H9 (cell line): Measurements from ENCODE around the gene GAL3ST2. TPM values are rescaled to one million over a fixed set of nuclear protein-coding genes. Genes with fewer than 3 reads are reported as not detected.
A peak's percentile ranks its signal among the peaks of the same experiment; 100 is the strongest.

ENCODE experiments used
- DNase-seq: peaks from one replicate; pipeline ENCODE4 v3.0.0-alpha.2; 2017
- H2AFZ ChIP-seq: one replicate; pipeline ENCODE4 v1.6.1; 2013; ENCODE audit warnings: mild to moderate bottlenecking, low read length, control low read depth, moderate library complexity
- H2AK5ac ChIP-seq: 2 replicates; pipeline ENCODE4 v1.6.1; 2013; ENCODE audit warnings: low read length, control low read depth, mixed read lengths; ENCODE audit not compliant: insufficient read length
- H2BK120ac ChIP-seq: one replicate; pipeline ENCODE4 v1.6.1; 2013; ENCODE audit warnings: low read depth, mild to moderate bottlenecking, low read length, control low read depth, inconsistent platforms; ENCODE audit not compliant: poor library complexity, severe bottlenecking
- H2BK12ac ChIP-seq: 2 replicates; pipeline ENCODE4 v1.6.1; 2013; ENCODE audit warnings: low read length, control low read depth, mixed read lengths, low read depth; ENCODE audit not compliant: insufficient read length
- H2BK15ac ChIP-seq: 2 replicates; pipeline ENCODE4 v1.6.1; 2013; ENCODE audit warnings: low read depth, low read length, control low read depth
- H2BK20ac ChIP-seq: one replicate; pipeline ENCODE4 v1.6.1; 2013; ENCODE audit warnings: low read depth, mild to moderate bottlenecking, low read length, control low read depth, inconsistent platforms; ENCODE audit not compliant: poor library complexity, severe bottlenecking
- H2BK5ac ChIP-seq: 2 replicates; pipeline ENCODE4 v1.6.1; 2013; ENCODE audit warnings: low read length, control low read depth, mixed read lengths; ENCODE audit not compliant: insufficient read length
- H3K14ac ChIP-seq: 2 replicates; pipeline ENCODE4 v1.6.1; 2013; ENCODE audit warnings: low read length, control low read depth; ENCODE audit not compliant: insufficient read depth
- H3K18ac ChIP-seq: 2 replicates; pipeline ENCODE4 v1.6.1; 2013; ENCODE audit warnings: low read depth, mild to moderate bottlenecking, mixed read lengths, low read length, control low read depth; ENCODE audit not compliant: insufficient read length
- H3K23ac ChIP-seq: 2 replicates; pipeline ENCODE4 v1.6.1; 2013; ENCODE audit warnings: low read length, control low read depth, mixed read lengths, low read depth; ENCODE audit not compliant: insufficient read length
- H3K23me2 ChIP-seq: 2 replicates; pipeline ENCODE4 v1.6.1; 2013; ENCODE audit warnings: low read depth, mild to moderate bottlenecking, mixed read lengths, low read length, control low read depth; ENCODE audit not compliant: insufficient read length, poor library complexity, severe bottlenecking
- H3K27ac ChIP-seq: 2 replicates; pipeline ENCODE4 v1.5.1; 2013; ENCODE audit warnings: low read length, control low read depth, mixed read lengths, low read depth; ENCODE audit not compliant: insufficient read length
- H3K27me3 ChIP-seq: 2 replicates; pipeline ENCODE4 v1.6.1; 2013; ENCODE audit warnings: low read length, control low read depth, inconsistent platforms; ENCODE audit not compliant: insufficient read depth
- H3K4ac ChIP-seq: 2 replicates; pipeline ENCODE4 v1.6.1; 2013; ENCODE audit warnings: low read depth, mild to moderate bottlenecking, control low read depth, inconsistent platforms, low read length, moderate library complexity
- H3K4me1 ChIP-seq: 2 replicates; pipeline ENCODE4 v1.6.1; 2013; ENCODE audit warnings: low read length, control low read depth, inconsistent platforms; ENCODE audit not compliant: insufficient read depth
- H3K4me2 ChIP-seq: 2 replicates; pipeline ENCODE4 v1.6.1; 2013; ENCODE audit warnings: low read length, control low read depth, mixed read lengths; ENCODE audit not compliant: insufficient read length, insufficient read depth
- H3K56ac ChIP-seq: 2 replicates; pipeline ENCODE4 v1.6.1; 2013; ENCODE audit warnings: low read depth, mild to moderate bottlenecking, mixed read lengths, low read length, control low read depth; ENCODE audit not compliant: insufficient read length
- H3K79me1 ChIP-seq: 2 replicates; pipeline ENCODE4 v1.6.1; 2013; ENCODE audit warnings: low read depth, mild to moderate bottlenecking, moderate library complexity, low read length, control low read depth, inconsistent platforms; ENCODE audit not compliant: insufficient read depth, poor library complexity, severe bottlenecking
- H3K79me2 ChIP-seq: 2 replicates; pipeline ENCODE4 v1.6.1; 2013; ENCODE audit warnings: low read length, control low read depth, inconsistent platforms; ENCODE audit not compliant: insufficient read depth
- H3K9ac ChIP-seq: 2 replicates; pipeline ENCODE4 v1.6.1; 2013; ENCODE audit warnings: low read length, control low read depth, mixed read lengths; ENCODE audit not compliant: insufficient read length; ENCODE audit errors: extremely low read depth
- H3K9me3 ChIP-seq: one replicate; pipeline ENCODE4 v1.6.1; 2013; ENCODE audit warnings: low read depth, low read length, inconsistent platforms; ENCODE audit not compliant: control insufficient read depth
- H3T11ph ChIP-seq: one replicate; pipeline ENCODE4 v1.6.1; 2013; ENCODE audit warnings: mild to moderate bottlenecking, low read length, control low read depth, inconsistent platforms
- H4K20me1 ChIP-seq: one replicate; pipeline ENCODE4 v1.6.1; 2013; ENCODE audit not compliant: control insufficient read depth, insufficient read length, insufficient read depth
- H4K5ac ChIP-seq: 2 replicates; pipeline ENCODE4 v1.6.1; 2013; ENCODE audit warnings: low read depth, mild to moderate bottlenecking, mixed read lengths, low read length, control low read depth; ENCODE audit not compliant: insufficient read length
- H4K8ac ChIP-seq: replicated peaks from 2 replicates; pipeline ENCODE4 v1.6.1; 2013; ENCODE audit warnings: low read length, control low read depth, mixed read lengths, low read depth; ENCODE audit not compliant: insufficient read length
- H4K91ac ChIP-seq: 2 replicates; pipeline ENCODE4 v1.6.1; 2013; ENCODE audit warnings: low read depth, mild to moderate bottlenecking, moderate library complexity, mixed read lengths, low read length, control low read depth; ENCODE audit not compliant: insufficient read length
- H3K27ac Mint-ChIP-seq, 3 experiments: 2 replicates in 2 of 3; 3 replicates in 1 of 3; pipeline ENCODE4 v1.8.0; 2020 to 2021; ENCODE audit warnings: mixed read lengths in 3 of 3, mild to moderate bottlenecking in 1 of 3, moderate library complexity in 1 of 3
- H3K27me3 Mint-ChIP-seq: 2 replicates; pipeline ENCODE4 v1.8.0; 2021; ENCODE audit warnings: low read depth, mild to moderate bottlenecking, moderate library complexity, mixed read lengths
- H3K36me3 Mint-ChIP-seq, 3 experiments: 2 replicates in 2 of 3; 3 replicates in 1 of 3; pipeline ENCODE4 v1.8.0; 2020 to 2021; ENCODE audit warnings: low read depth in 3 of 3, mixed read lengths in 3 of 3; ENCODE audit not compliant: insufficient read depth in 1 of 3
- H3K4me1 Mint-ChIP-seq, 2 experiments: 2 replicates each; pipeline ENCODE4 v1.8.0; 2020; ENCODE audit warnings: mixed read lengths in 2 of 2
- H3K4me3 Mint-ChIP-seq, 2 experiments: 2 replicates in 1 of 2; 3 replicates in 1 of 2; pipeline ENCODE4 v1.8.0; 2020 to 2021; ENCODE audit warnings: mild to moderate bottlenecking in 2 of 2, mixed read lengths in 2 of 2, moderate library complexity in 1 of 2
- H3K9me3 Mint-ChIP-seq, 2 experiments: 2 replicates in 1 of 2; 3 replicates in 1 of 2; pipeline ENCODE4 v1.8.0; 2020; ENCODE audit warnings: mild to moderate bottlenecking in 2 of 2, mixed read lengths in 2 of 2, moderate library complexity in 1 of 2
- CTCF ChIP-seq: fragments of 200-600 bp; sonication (generic); conservative IDR thresholded peaks from 3 replicates; pipeline ENCODE4 v1.8.0; 2021; ENCODE audit warnings: antibody characterized with exemption, mild to moderate bottlenecking
- WGBS: extraction: QIAGEN DNeasy Blood & Tissue Kit; methylation state at CpG from one replicate; pipeline ENCODE4 v1.1.7; 2013; ENCODE audit warnings: missing lambda C conversion rate, low lambda C conversion rate, mixed read lengths; ENCODE audit not compliant: insufficient read length; ENCODE audit errors: extremely low coverage; 5-methylcytosine and 5-hydroxymethylcytosine counted together
- total RNA-seq: library from RNA; stranded (reverse); gene quantifications from 2 replicates; pipeline ENCODE4 v1.2.1, GENCODE V29; 2021

Gene GAL3ST2
- total RNA-seq, 1 experiment from 2014 or later = 0.33 TPM

GRCh38 chr2:241777170-241777685 lies 606 bp downstream of the GAL3ST2 start:
- no peak overlapping the region; the same call in 1 of the 2 replicates for H3K14ac ChIP-seq
- Mint-ChIP-seq H3K36me3 (peaks cover 4 to 15% (median 9%) of the 10 kb centered on the region in 3 experiments; a peak in 6 of 7 replicates), H3K4me3 (no peak overlapping the region), H3K27me3 (no peaks in the 10 kb centered on the region), H3K9me3 (peaks cover 30 to 33% of the 10 kb centered on the region in 2 experiments), H3K4me1 (peaks cover 16 to 39% of the 10 kb centered on the region in 2 experiments), H3K27ac (peak overlapping the region in 1 of 3 experiments; percentile 67; a peak in 1 of 7 replicates)
- H3K56ac ChIP-seq = no peak overlapping the region
- no peak overlapping the region for H2BK15ac ChIP-seq
- no peak for TF ChIP-seq CTCF
- no peak overlapping the region for H4K91ac ChIP-seq
- no peaks in the 10 kb centered on the region for H3K79me2 ChIP-seq
- no peak overlapping the region for H3K18ac ChIP-seq
- no peak overlapping the region for H3K23ac ChIP-seq
- no peak overlapping the region for H2BK20ac ChIP-seq
- H2AK5ac ChIP-seq = no peak overlapping the region
- no peaks in the 10 kb centered on the region for H3K4me1 ChIP-seq
- H3K27ac ChIP-seq = no peak overlapping the region
- H3K27me3 ChIP-seq = no peaks in the 10 kb centered on the region
- H3K79me1 ChIP-seq = no peaks in the 10 kb centered on the region
- no peak overlapping the region for H2BK120ac ChIP-seq
- H4K8ac ChIP-seq = no peak overlapping the region
- no peak overlapping the region for H2AFZ ChIP-seq
- H2BK12ac ChIP-seq = no peak overlapping the region
- no peak overlapping the region for H2BK5ac ChIP-seq
- H3K9ac ChIP-seq = no peak overlapping the region
- H4K20me1 ChIP-seq = no peaks in the 10 kb centered on the region
- H3T11ph ChIP-seq = no peak overlapping the region
- no peak overlapping the region for H3K4me2 ChIP-seq
- H3K4ac ChIP-seq = no peak overlapping the region
- peaks cover 3% of the 10 kb centered on the region for H3K23me2 ChIP-seq
- no peaks in the 10 kb centered on the region for H3K9me3 ChIP-seq
- H4K5ac ChIP-seq = no peak overlapping the region
- no peak for DNase-seq
- no CpG with 5 or more reads among the region's 22 CpGs for WGBS
